SK-N-SH treated with all-trans-retinoic acid at 6 μM for 48 hours (cell line): ENCODE results near the gene TAF6.

Source experiments
- CSDC2 ChIP-seq: fragments of 250-450 bp; sonication (Bioruptor Pico); IDR thresholded peaks from 2 replicates; pipeline ENCODE4 v1.5.0; 2020; ENCODE audit warnings: mild to moderate bottlenecking, moderate library complexity
- OSR1 ChIP-seq: fragments of 250-450 bp; sonication (Bioruptor Pico); IDR thresholded peaks from 2 replicates; pipeline ENCODE4 v1.8.0; 2022; ENCODE audit warnings: moderate library complexity, mild to moderate bottlenecking, inconsistent platforms
- TCF4 ChIP-seq: fragments of 250-450 bp; sonication (Bioruptor Pico); IDR thresholded peaks from 2 replicates; pipeline ENCODE4 v1.8.0; 2021; ENCODE audit warnings: mild to moderate bottlenecking, moderate library complexity, borderline replicate concordance
- TOX ChIP-seq: fragments of 250-450 bp; sonication (Bioruptor Pico); IDR thresholded peaks from 2 replicates; pipeline ENCODE4 v1.8.0; 2021; ENCODE audit warnings: mild to moderate bottlenecking, moderate library complexity, borderline replicate concordance
- ZFP3 ChIP-seq: fragments of 250-450 bp; sonication (Bioruptor Pico); IDR thresholded peaks from 2 replicates; pipeline ENCODE4 v1.5.0; 2020; ENCODE audit warnings: mild to moderate bottlenecking, moderate library complexity
- TF ChIP-seq, protein P1 (sequence below): fragments of 250-450 bp; sonication (Bioruptor Pico); IDR thresholded peaks from 2 replicates; pipeline ENCODE4 v1.5.1; 2020; ENCODE audit warnings: low read depth, mild to moderate bottlenecking, moderate library complexity
- TF ChIP-seq, protein P2 (sequence below): fragments of 250-450 bp; sonication (Bioruptor Pico); IDR thresholded peaks from 2 replicates; pipeline ENCODE4 v1.8.0; 2020; ENCODE audit warnings: mild to moderate bottlenecking, moderate library complexity, borderline replicate concordance

DNA sequence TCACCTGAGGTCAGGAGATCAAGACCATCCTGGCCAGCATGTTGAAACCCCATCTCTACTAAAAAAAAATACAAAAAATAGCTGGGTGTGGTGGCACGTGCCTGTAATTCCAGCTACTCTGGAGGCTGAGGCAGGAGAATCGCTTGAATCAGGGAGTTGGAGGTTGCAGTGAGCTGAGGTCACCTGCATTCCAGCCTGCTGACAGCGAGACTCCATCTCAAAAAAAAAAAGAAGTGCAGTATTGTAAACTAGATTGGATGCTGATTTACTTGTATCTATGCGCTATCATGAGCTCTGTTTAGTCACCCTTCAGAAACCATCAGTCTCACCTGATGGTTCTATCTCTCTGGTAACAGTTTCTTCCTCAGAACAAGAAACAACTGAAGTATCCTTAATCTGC lies 55.8 kb downstream of the TAF6 start:
- TF ChIP-seq ZFP3 (CRISPR knock-in tag) (no peak), TOX (CRISPR knock-in tag) (no peak), CSDC2 (no peak), TCF4 (CRISPR knock-in tag) (no peak), OSR1 (CRISPR knock-in tag) (no peak)
- TF ChIP-seq, protein P1, sequence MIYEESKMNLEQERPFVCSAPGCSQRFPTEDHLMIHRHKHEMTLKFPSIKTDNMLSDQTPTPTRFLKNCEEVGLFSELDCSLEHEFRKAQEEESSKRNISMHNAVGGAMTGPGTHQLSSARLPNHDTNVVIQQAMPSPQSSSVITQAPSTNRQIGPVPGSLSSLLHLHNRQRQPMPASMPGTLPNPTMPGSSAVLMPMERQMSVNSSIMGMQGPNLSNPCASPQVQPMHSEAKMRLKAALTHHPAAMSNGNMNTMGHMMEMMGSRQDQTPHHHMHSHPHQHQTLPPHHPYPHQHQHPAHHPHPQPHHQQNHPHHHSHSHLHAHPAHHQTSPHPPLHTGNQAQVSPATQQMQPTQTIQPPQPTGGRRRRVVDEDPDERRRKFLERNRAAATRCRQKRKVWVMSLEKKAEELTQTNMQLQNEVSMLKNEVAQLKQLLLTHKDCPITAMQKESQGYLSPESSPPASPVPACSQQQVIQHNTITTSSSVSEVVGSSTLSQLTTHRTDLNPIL (CRISPR knock-in tag) = no peak
- TF ChIP-seq, protein P2, sequence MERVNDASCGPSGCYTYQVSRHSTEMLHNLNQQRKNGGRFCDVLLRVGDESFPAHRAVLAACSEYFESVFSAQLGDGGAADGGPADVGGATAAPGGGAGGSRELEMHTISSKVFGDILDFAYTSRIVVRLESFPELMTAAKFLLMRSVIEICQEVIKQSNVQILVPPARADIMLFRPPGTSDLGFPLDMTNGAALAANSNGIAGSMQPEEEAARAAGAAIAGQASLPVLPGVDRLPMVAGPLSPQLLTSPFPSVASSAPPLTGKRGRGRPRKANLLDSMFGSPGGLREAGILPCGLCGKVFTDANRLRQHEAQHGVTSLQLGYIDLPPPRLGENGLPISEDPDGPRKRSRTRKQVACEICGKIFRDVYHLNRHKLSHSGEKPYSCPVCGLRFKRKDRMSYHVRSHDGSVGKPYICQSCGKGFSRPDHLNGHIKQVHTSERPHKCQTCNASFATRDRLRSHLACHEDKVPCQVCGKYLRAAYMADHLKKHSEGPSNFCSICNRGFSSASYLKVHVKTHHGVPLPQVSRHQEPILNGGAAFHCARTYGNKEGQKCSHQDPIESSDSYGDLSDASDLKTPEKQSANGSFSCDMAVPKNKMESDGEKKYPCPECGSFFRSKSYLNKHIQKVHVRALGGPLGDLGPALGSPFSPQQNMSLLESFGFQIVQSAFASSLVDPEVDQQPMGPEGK (CRISPR knock-in tag) = no peak
